Heart left ventricle (tissue), 13 donors: ENCODE data around the gene MARVELD3.
"Not testable (repeated sequence)": the region's sequence is repeated elsewhere in the genome, so short reads cannot be mapped to it uniquely, and the experiment has no call there.

ENCODE experiments used
- CTCF ChIP-seq, 12 donors: fragments of 200-600 bp; sonication (generic) in 4 of 12; IDR thresholded peaks; one replicate each; pipeline versions ENCODE4 v1.5.0 to v1.8.0; 2018 to 2022; ENCODE audit warnings: antibody characterized with exemption in 12 of 12, mild to moderate bottlenecking in 5 of 12
- POLR2A ChIP-seq, 2 donors: fragments of 450-650 bp; IDR thresholded peaks; one replicate each; pipeline ENCODE4 v1.6.1; 2017; ENCODE audit warnings: antibody characterized with exemption in 2 of 2, mild to moderate bottlenecking in 2 of 2, moderate library complexity in 2 of 2
- donor health status: ischemic (EF 13 %, LVEDD 7.1; RV severe dilation, severe dysfunction).
- donor health status: DM: no; HTN: yes; CAD: no.
- donor health status: DM: no; HTN: no; CAD: no.
- donor health status: ischemic (EF 25% LVEDD 6.9; RV normal size, moderate dysfunction).
- donor health status: ischemic (EF 25% LVEDD 5.7; RV mildly dilated, moderate dysfunction).
- donor health status: ischemic (EF 35%, LVEDD 5.7; RV mildly dilated, moderate dysfunction).
- donor health status: nonischemic (EF 11% LVEDD 7.7; RV severe dilation, severe dysfunction).
- donor health status: DM: yes; HTN: yes; CAD: no.
- donor health status: PGD.
- donor health status: ischemic (EF 29% LVEDD 5.4; RV normal size, mild dysfunction).
- donor health status: nonischemic (EF 23%, LVEDD 6.1; RV moderate dilation, normal function).

- not testable (repeated sequence) for TF ChIP-seq CTCF, POLR2A (IDR thresholded peaks at IDR 0.05)
Observed at GRCh38 chr16:71614956-71615355, 11.0 kb upstream of the MARVELD3 start.
